ENCODE measurements around the gene CNOT3. TPM values are rescaled to one million over a fixed set of nuclear protein-coding genes. Genes with fewer than 3 reads are reported as not detected.

CNOT3 gene
- total and polyA plus RNA-seq, 2 of the 13 experiments (the other 11 are each of a cell fraction or from before 2014, with no cell fraction given), result 4.3 to 5.8 TPM

GRCh38 chr19:54203151-54203611 lies 65.6 kb downstream of the CNOT3 start (continued):
- TF ChIP-seq HNF1A (IDR thresholded peaks at IDR 0.05; ENCODE audit: low read depth) (peak; percentile 77), HNF1A (CRISPR knock-in tag; IDR thresholded peaks at IDR 0.05; ENCODE audit: borderline replicate concordance) (peak; percentile 81), THAP11 (CRISPR knock-in tag; IDR thresholded peaks at IDR 0.05) (peak; percentile 19; the same call in 1 of the 2 replicates), AKNA (CRISPR knock-in tag; IDR thresholded peaks at IDR 0.05; ENCODE audit: borderline replicate concordance) (no peak), TBX2 (CRISPR knock-in tag; IDR thresholded peaks at IDR 0.05; ENCODE audit: borderline replicate concordance) (peak; percentile 32; the same call in 1 of the 2 replicates), PITX1 (CRISPR knock-in tag; IDR thresholded peaks at IDR 0.05) (peak; percentile 63), LCORL (IDR thresholded peaks at IDR 0.05) (no peak), LCORL (CRISPR knock-in tag; IDR thresholded peaks at IDR 0.05) (no peak), ZNF576 (CRISPR knock-in tag; IDR thresholded peaks at IDR 0.05) (no peak), ZNF557 (CRISPR knock-in tag; IDR thresholded peaks at IDR 0.05) (no peak), HNF4G (IDR thresholded peaks at IDR 0.05; ENCODE audit: borderline replicate concordance, low read depth, low read length) (no peak), HNF4G (CRISPR knock-in tag; IDR thresholded peaks at IDR 0.05; ENCODE audit: borderline replicate concordance, low read depth) (no peak), DBP (CRISPR knock-in tag; IDR thresholded peaks at IDR 0.05; ENCODE audit: not compliant biosample characterization) (no peak), ZZZ3 (CRISPR knock-in tag; IDR thresholded peaks at IDR 0.05; ENCODE audit: borderline replicate concordance) (no peak), ZNF354B (CRISPR knock-in tag; IDR thresholded peaks at IDR 0.05) (no peak), ZNF510 (CRISPR knock-in tag; IDR thresholded peaks at IDR 0.05; ENCODE audit: low read depth) (no peak), PHF5A (CRISPR knock-in tag; IDR thresholded peaks at IDR 0.05; ENCODE audit: low read depth, unreplicated experiment) (peak; percentile 48), JUNB (CRISPR knock-in tag; IDR thresholded peaks at IDR 0.05; ENCODE audit: borderline replicate concordance) (no peak), TFDP2 (CRISPR knock-in tag; IDR thresholded peaks at IDR 0.05) (0 out of 2 replicates have a peak, but pooled peaks have one; percentile 19)

Measured in HepG2 (cell line).